HepG2 (cell line): ENCODE measurements around the gene SASH1. TPM values are rescaled to one million over a fixed set of nuclear protein-coding genes. Genes with fewer than 3 reads are reported as not detected.

Experiments used
- ATAC-seq: fragments of 200-7000 bp; cut with Tn5 transposase; 3 replicates; pipeline ENCODE4 v1.9.1; 2020; ENCODE audit warnings: mild to moderate bottlenecking, moderate library complexity
- BruUV-seq: library from RNA; stranded (reverse); fragments of 400-500 nt; replicated peaks from 2 replicates; lab custom pipeline; 2021; lab: Mats Ljungman, UMichigan
- CTCF ChIA-PET: fragments of 300-600 bp; formaldehyde crosslinking; extraction: SDS; loops from one replicate; lab custom pipeline; 2021; ENCODE audit warnings: low total read pairs, inconsistent platforms, low intra/inter-chr PET ratio; lab: Yijun Ruan, JAX
- POLR2A ChIA-PET: fragments of 350-600 bp; sonication (Branson Sonifier 250); formaldehyde crosslinking; loops from one replicate; lab custom pipeline; 2020; ENCODE audit warnings: antibody characterized with exemption, inconsistent platforms; lab: Yijun Ruan, JAX
- DNase-seq: peaks from one replicate; pipeline ENCODE4 v3.0.0-alpha.2; 2015; ENCODE audit warnings: low spot score
- FAIRE-seq: peaks from 3 replicates; lab custom pipeline; 2011; peaks lifted over from hg19 to GRCh38; lab: Jason Lieb, UNC
- H2AFZ ChIP-seq: one replicate; pipeline ENCODE4 v1.6.1; 2011; ENCODE audit warnings: low read length, inconsistent platforms
- H3K27ac ChIP-seq: fragments of 300-600 bp; 3 replicates; pipeline ENCODE4 v1.8.0; 2011; ENCODE audit warnings: mixed run types, mild to moderate bottlenecking, mixed read lengths, low read length, inconsistent platforms; ENCODE audit not compliant: insufficient read depth; ENCODE audit errors: extremely low read length
- H3K27me3 ChIP-seq, 2 experiments: fragments of 200-600 bp in 1 of 2; 2 replicates in 1 of 2; 3 replicates in 1 of 2; pipeline versions ENCODE4 v1.6.0 to v1.8.0; 2011; ENCODE audit warnings: low read length in 2 of 2, mild to moderate bottlenecking in 2 of 2, moderate library complexity in 2 of 2, inconsistent platforms in 1 of 2; ENCODE audit not compliant: insufficient read depth in 2 of 2, control insufficient read depth in 1 of 2
- H3K36me3 ChIP-seq, 2 experiments: fragments of 200-600 bp in 1 of 2; replicated peaks in 1 of 2; 2 replicates in 1 of 2; 3 replicates in 1 of 2; pipeline versions ENCODE4 v1.5.1 to v1.8.0; 2011; ENCODE audit warnings: low read length in 2 of 2, inconsistent platforms in 1 of 2; ENCODE audit not compliant: insufficient read depth in 2 of 2, control insufficient read depth in 1 of 2
- H3K4me1 ChIP-seq: 2 replicates; pipeline ENCODE4 v1.5.1; 2012; ENCODE audit warnings: low read length, inconsistent platforms; ENCODE audit not compliant: insufficient read depth
- H3K4me2 ChIP-seq: 2 replicates; pipeline ENCODE4 v1.6.0; 2011; ENCODE audit warnings: low read depth, low read length, inconsistent platforms
- H3K4me3 ChIP-seq, 3 experiments: fragments of 200-600 bp in 1 of 3; sonication (generic), shearing (Covaris generic) in 1 of 3; replicated peaks in 1 of 3; 2 replicates each; pipeline ENCODE4 v1.5.1; 2011 to 2016; ENCODE audit warnings: low read length in 3 of 3, inconsistent platforms in 2 of 3, low read depth in 2 of 3, mild to moderate bottlenecking in 2 of 3, control low read depth in 1 of 3, mixed read lengths in 1 of 3; ENCODE audit not compliant: insufficient read depth in 1 of 3
- H3K79me2 ChIP-seq: one replicate; pipeline ENCODE4 v1.6.1; 2011; ENCODE audit warnings: low read length, inconsistent platforms; ENCODE audit not compliant: insufficient read depth
- H3K9ac ChIP-seq: 2 replicates; pipeline ENCODE4 v1.6.0; 2011; ENCODE audit warnings: mild to moderate bottlenecking, low read depth, low read length, inconsistent platforms; ENCODE audit not compliant: insufficient read depth
- H3K9me3 ChIP-seq: 2 replicates; pipeline ENCODE4 v1.5.1; 2012; ENCODE audit warnings: mild to moderate bottlenecking, low read length
- H4K20me1 ChIP-seq: 2 replicates; pipeline ENCODE4 v1.6.0; 2011; ENCODE audit warnings: inconsistent platforms, mild to moderate bottlenecking, low read length, moderate library complexity; ENCODE audit not compliant: insufficient read depth
- BRF2 ChIP-seq: sonication (generic); formaldehyde crosslinking; IDR thresholded peaks from 2 replicates; pipeline ENCODE4 v1.8.1; 2022; ENCODE audit warnings: mild to moderate bottlenecking, missing genetic modification reagents
- CAMTA2 ChIP-seq: sonication (generic); formaldehyde crosslinking; IDR thresholded peaks from 2 replicates; pipeline ENCODE4 v1.4.0; 2020; ENCODE audit warnings: mild to moderate bottlenecking, missing genetic modification reagents, borderline replicate concordance
- DMTF1 ChIP-seq: sonication (generic); formaldehyde crosslinking; IDR thresholded peaks from 2 replicates; pipeline ENCODE4 v1.4.0; 2020; ENCODE audit warnings: mild to moderate bottlenecking, missing genetic modification reagents
- HMG20A ChIP-seq: IDR thresholded peaks from 2 replicates; pipeline ENCODE4 v1.6.1; 2016; ENCODE audit warnings: borderline replicate concordance
- KIAA2018 ChIP-seq: sonication (generic); formaldehyde crosslinking; IDR thresholded peaks from 2 replicates; pipeline ENCODE4 v1.5.0; 2020; ENCODE audit warnings: mild to moderate bottlenecking, missing genetic modification reagents, borderline replicate concordance
- KLF12 ChIP-seq: sonication (generic); formaldehyde crosslinking; IDR thresholded peaks from 2 replicates; pipeline ENCODE4 v1.4.0; 2020; ENCODE audit warnings: missing genetic modification reagents, borderline replicate concordance
- MBNL3 ChIP-seq: fragments of 250-450 bp; sonication (Bioruptor Pico); conservative IDR thresholded peaks from 2 replicates; pipeline ENCODE4 v1.8.0; 2022; ENCODE audit warnings: mild to moderate bottlenecking, inconsistent platforms
- SRSF9 ChIP-seq: fragments of 200-400 bp; formaldehyde crosslinking; IDR thresholded peaks from 2 replicates; pipeline ENCODE4 v1.6.1; 2018; ENCODE audit warnings: borderline replicate concordance, mild to moderate bottlenecking, low read depth, low read length; ENCODE audit not compliant: insufficient read depth, poor library complexity, severe bottlenecking
- TMF1 ChIP-seq: sonication (generic); formaldehyde crosslinking; IDR thresholded peaks from 2 replicates; pipeline ENCODE4 v1.8.1; 2022; ENCODE audit warnings: low read depth, missing genetic modification reagents
- WIZ ChIP-seq: sonication (generic); formaldehyde crosslinking; IDR thresholded peaks from 2 replicates; pipeline ENCODE4 v1.5.1; 2020; ENCODE audit warnings: mild to moderate bottlenecking, missing genetic modification reagents
- ZNF235 ChIP-seq: sonication (generic); formaldehyde crosslinking; IDR thresholded peaks from 2 replicates; pipeline ENCODE4 v1.8.1; 2023; ENCODE audit warnings: mild to moderate bottlenecking, missing genetic modification reagents, borderline replicate concordance
- ZNF556 ChIP-seq: sonication (generic); formaldehyde crosslinking; IDR thresholded peaks from 2 replicates; pipeline ENCODE4 v1.4.0; 2020; ENCODE audit warnings: mild to moderate bottlenecking, missing genetic modification reagents, borderline replicate concordance
- ZSCAN25 ChIP-seq: sonication (generic); formaldehyde crosslinking; IDR thresholded peaks from 2 replicates; pipeline ENCODE4 v1.8.0; 2022; ENCODE audit warnings: mild to moderate bottlenecking, missing genetic modification reagents
- WGBS: methylation state at CpG from one replicate; pipeline ENCODE4 v1.1.6; 2017; ENCODE audit warnings: low lambda C conversion rate; 5-methylcytosine and 5-hydroxymethylcytosine counted together
- in situ Hi-C: cut with HindIII; loops from 2 replicates; pipeline ENCODE4 v1.10.0; 2017; ENCODE audit warnings: low pct_unique_long_range_greater_than_20kb; ENCODE audit not compliant: extremely low pct_ligation_motif_present
- intact Hi-C: fragments of 100-400 bp; cut with micrococcal nuclease; formaldehyde crosslinking; loops from one replicate; pipeline ENCODE4 v1.10.0; 2022; ENCODE audit not compliant: unreplicated experiment
- polyA plus RNA-seq, 8 experiments: library from polyadenylated mRNA; depleted of rRNA in 3 of 8; stranded (reverse) in 7 of 8; unstranded in 1 of 8; fragments of >200 nt; fragmentation: Illumina TruSeq in 4 of 8; extraction: Trizol in 4 of 8; gene quantifications; 2 replicates each; pipeline versions ENCODE4 v1.2.1 to v1.2.3, GENCODE V29; 2011 to 2016; ENCODE audit warnings: low read depth in 4 of 8, missing spikeins in 1 of 8, mixed read lengths in 1 of 8; ENCODE audit not compliant: insufficient read depth in 1 of 8
- total RNA-seq, 5 experiments: library from RNA; depleted of rRNA; stranded (reverse); fragments of >200 nt; fragmentation: Illumina TruSeq; extraction: Trizol; gene quantifications; 2 replicates each; pipeline ENCODE4 v1.2.3, GENCODE V29; 2016; ENCODE audit warnings: low read depth in 1 of 5

The SASH1 gene
- total and polyA plus RNA-seq, 2 of the 13 experiments (the other 11 are each of a cell fraction or from before 2014, with no cell fraction given), result 7.5 to 8.2 TPM

- ATAC-seq (no peak), FAIRE-seq (no peak), DNase-seq (no peak)
- Histone ChIP-seq H3K4me1 (no peaks in the 10 kb centered on the region), H4K20me1 (no peaks in the 10 kb centered on the region), H3K79me2 (no peaks in the 10 kb centered on the region), H3K4me2 (no peak overlapping the region), H3K36me3 (peaks cover 1 to 32% of the 10 kb centered on the region in 2 experiments; a peak in 3 of 5 replicates), H3K9me3 (no peaks in the 10 kb centered on the region), H3K27ac (no peak overlapping the region), H3K27me3 (no peaks in the 10 kb centered on the region), H2AFZ (no peak overlapping the region), H3K9ac (no peak overlapping the region), H3K4me3 (no peak overlapping the region)
- intact Hi-C loops, result no loop called here
- BruUV-seq, result no TSS peak
- WGBS, result 96% methylated on average over 4 of the region's 4 CpGs
- CTCF ChIA-PET, result no interaction called here
- POLR2A ChIA-PET, result no interaction called here
- in situ Hi-C loops, result no loop called here
- no peak for TF ChIP-seq DMTF1 (CRISPR knock-in tag)
- TF ChIP-seq ZNF235 (CRISPR knock-in tag), result no peak
- no peak for TF ChIP-seq BRF2 (CRISPR knock-in tag)
- no peak for TF ChIP-seq KIAA2018 (CRISPR knock-in tag)
- no peak for TF ChIP-seq ZNF556 (CRISPR knock-in tag)
- TF ChIP-seq SRSF9, result no peak
- no peak for TF ChIP-seq WIZ (CRISPR knock-in tag)
- TF ChIP-seq KLF12 (CRISPR knock-in tag), result no peak
- TF ChIP-seq ZSCAN25 (CRISPR knock-in tag), result no peak
- no peak for TF ChIP-seq TMF1 (CRISPR knock-in tag)
- no peak for TF ChIP-seq CAMTA2 (CRISPR knock-in tag)
- no peak for TF ChIP-seq HMG20A (CRISPR knock-in tag)
- TF ChIP-seq MBNL3 (CRISPR knock-in tag), result no peak
These were observed 182.8 kb downstream of the SASH1 start for GRCh38 chr6:148525453-148525852.
